ENCODE data around the gene NPBWR2. TPM values are rescaled to one million over a fixed set of nuclear protein-coding genes. Genes with fewer than 3 reads are reported as not detected.

Gene NPBWR2
- total and polyA plus RNA-seq, 9 donors: not detected

- intact Hi-C loops (cut with DNase I): no loop called here
- H3K27me3 ChIP-seq: no peaks in the 10 kb centered on the region
- H3K9me3 ChIP-seq: no peaks in the 10 kb centered on the region
- no peak for TF ChIP-seq POLR2A (IDR thresholded peaks at IDR 0.05)
- no peak for TF ChIP-seq CTCF (IDR thresholded peaks at IDR 0.05)
- TF ChIP-seq EP300 (IDR thresholded peaks at IDR 0.05): no peak
- DNase-seq: no peak
- no peak overlapping the region for H3K27ac ChIP-seq
- H3K4me3 ChIP-seq: no peak overlapping the region
- no peaks in the 10 kb centered on the region for H3K36me3 ChIP-seq
- H3K4me1 ChIP-seq (ENCODE audit: insufficient read depth): peaks cover 1% of the 10 kb centered on the region
- 69 to 79% (median 77%) methylated on average over 12 of the region's 12 CpGs for WGBS, 3 donors
These were observed 38.8 kb downstream of the NPBWR2 start for GRCh38 chr20:64068386-64069208.

GRCh38 chr20:64067733-64068307 is 39.5 kb downstream of the NPBWR2 start:
- TF ChIP-seq EP300 (IDR thresholded peaks at IDR 0.05) (no peak), CTCF (IDR thresholded peaks at IDR 0.05) (no peak), POLR2A (IDR thresholded peaks at IDR 0.05) (no peak)
- H3K36me3 ChIP-seq: no peaks in the 10 kb centered on the region
- 62 to 71% (median 63%) methylated on average over 9 to 12 of the region's 12 CpGs for WGBS, 3 donors
- H3K27me3 ChIP-seq: no peaks in the 10 kb centered on the region
- DNase-seq: no peak
- H3K27ac ChIP-seq: no peak overlapping the region
- intact Hi-C loops (cut with DNase I): no loop called here
- no peaks in the 10 kb centered on the region for H3K9me3 ChIP-seq
- no peak overlapping the region for H3K4me3 ChIP-seq
- peaks cover 1% of the 10 kb centered on the region for H3K4me1 ChIP-seq (ENCODE audit: insufficient read depth)

GRCh38 chr20:64067005-64067632 is 40.2 kb downstream of the NPBWR2 start:
- H3K27me3 ChIP-seq: no peaks in the 10 kb centered on the region
- no peak for DNase-seq
- 74 to 87% (median 83%) methylated on average over 6 of the region's 6 CpGs for WGBS, 3 donors
- no peak overlapping the region for H3K4me3 ChIP-seq
- no peaks in the 10 kb centered on the region for H3K36me3 ChIP-seq
- TF ChIP-seq CTCF (IDR thresholded peaks at IDR 0.05) (no peak), POLR2A (IDR thresholded peaks at IDR 0.05) (no peak), EP300 (IDR thresholded peaks at IDR 0.05) (no peak)
- no peaks in the 10 kb centered on the region for H3K9me3 ChIP-seq
- intact Hi-C loops (cut with DNase I): no loop called here
- no peak overlapping the region for H3K27ac ChIP-seq
- peaks cover 4% of the 10 kb centered on the region for H3K4me1 ChIP-seq (ENCODE audit: insufficient read depth)

GRCh38 chr20:64065974-64066343 is 41.4 kb downstream of the NPBWR2 start:
- DNase-seq: no peak
- Histone ChIP-seq H3K36me3 (no peaks in the 10 kb centered on the region), H3K4me1 (ENCODE audit: insufficient read depth) (peaks cover 4% of the 10 kb centered on the region), H3K27ac (no peak overlapping the region), H3K4me3 (no peak overlapping the region), H3K27me3 (no peaks in the 10 kb centered on the region), H3K9me3 (no peaks in the 10 kb centered on the region)
- intact Hi-C loops (cut with DNase I): no loop called here
- WGBS, 3 donors: 47 to 58% (median 50%) methylated on average over 5 of the region's 5 CpGs
- no peak for TF ChIP-seq POLR2A (IDR thresholded peaks at IDR 0.05)
- TF ChIP-seq EP300 (IDR thresholded peaks at IDR 0.05): no peak
- TF ChIP-seq CTCF (IDR thresholded peaks at IDR 0.05): no peak
